A673 (cell line): ENCODE data around the gene PCLO. TPM values are rescaled to one million over a fixed set of nuclear protein-coding genes. Genes with fewer than 3 reads are reported as not detected.

ENCODE experiments used
- BruUV-seq: library from RNA; stranded (reverse); fragments of 400-500 nt; replicated peaks from 2 replicates; lab custom pipeline; 2021; lab: Mats Ljungman, UMichigan
- CTCF ChIA-PET: fragments of 300-600 bp; sonication (Branson Sonifier 250); formaldehyde crosslinking; loops from one replicate; lab custom pipeline; 2022; ENCODE audit warnings: antibody characterized with exemption; lab: Charles Lee
- POLR2A ChIA-PET: fragments of 300-600 bp; sonication (Branson Sonifier 250); formaldehyde crosslinking; loops from one replicate; lab custom pipeline; 2022; ENCODE audit warnings: antibody characterized with exemption; ENCODE audit not compliant: low non-redundant PET; lab: Charles Lee
- DNase-seq: peaks from one replicate; pipeline ENCODE4 v3.0.0-alpha.2; 2015; ENCODE audit warnings: low spot score
- H3K27ac ChIP-seq: fragments of 200-600 bp; sonication (generic); 2 replicates; pipeline ENCODE4 v1.5.1; 2016; ENCODE audit warnings: mixed run types, low read depth, mild to moderate bottlenecking, mixed read lengths, antibody characterized with exemption, low read length; ENCODE audit not compliant: poor library complexity, severe bottlenecking
- H3K27me3 ChIP-seq: fragments of 200-600 bp; sonication (generic); replicated peaks from 2 replicates; pipeline ENCODE4 v1.6.1; 2017; ENCODE audit warnings: mixed run types, low read depth, mild to moderate bottlenecking, mixed read lengths, antibody characterized with exemption, low read length; ENCODE audit not compliant: insufficient read depth, poor library complexity
- H3K36me3 ChIP-seq: fragments of 200-600 bp; sonication (generic); 2 replicates; pipeline ENCODE4 v1.6.1; 2016; ENCODE audit warnings: mixed run types, mild to moderate bottlenecking, mixed read lengths, antibody characterized with exemption, low read length; ENCODE audit not compliant: insufficient read depth, poor library complexity, severe bottlenecking
- H3K4me1 ChIP-seq: fragments of 200-600 bp; sonication (generic); 2 replicates; pipeline ENCODE4 v1.6.1; 2017; ENCODE audit warnings: mixed run types, mild to moderate bottlenecking, mixed read lengths, antibody characterized with exemption, low read length; ENCODE audit not compliant: insufficient read depth, poor library complexity, severe bottlenecking
- H3K4me3 ChIP-seq: fragments of 200-600 bp; sonication (generic); 2 replicates; pipeline ENCODE4 v1.5.1; 2016; ENCODE audit warnings: low read depth, mixed run types, mild to moderate bottlenecking, mixed read lengths, low read length; ENCODE audit not compliant: poor library complexity, severe bottlenecking
- H3K9me3 ChIP-seq: fragments of 200-600 bp; sonication (generic); 2 replicates; pipeline ENCODE4 v1.6.1; 2016; ENCODE audit warnings: mixed run types, low read depth, mild to moderate bottlenecking, mixed read lengths, antibody characterized with exemption, low read length; ENCODE audit not compliant: poor library complexity, severe bottlenecking
- EZH2 ChIP-seq: fragments of 200-600 bp; sonication (generic); IDR thresholded peaks from 2 replicates; pipeline ENCODE4 v1.6.1; 2017; ENCODE audit warnings: borderline replicate concordance, low read depth, mild to moderate bottlenecking, mixed read lengths, antibody characterized with exemption, low read length; ENCODE audit not compliant: poor library complexity, severe bottlenecking
- intact Hi-C: fragments of 100-400 bp; cut with micrococcal nuclease; formaldehyde crosslinking; loops from one replicate; pipeline ENCODE4 v1.10.0; 2022; ENCODE audit not compliant: unreplicated experiment
- total RNA-seq: library from RNA; stranded (reverse); gene quantifications from 2 replicates; pipeline ENCODE4 v1.2.3, GENCODE V29; 2021
- TF ChIP-seq, protein P1 (sequence below): fragments of 300-800, 200-600 bp; sonication (generic); conservative IDR thresholded peaks from 2 replicates; pipeline ENCODE4 v1.5.1; 2017; ENCODE audit warnings: low read depth, mild to moderate bottlenecking, antibody characterized with exemption, low read length, moderate library complexity, mixed read lengths

The PCLO gene
- total RNA-seq, 1 experiment from 2014 or later, result 2.1 TPM

DNA sequence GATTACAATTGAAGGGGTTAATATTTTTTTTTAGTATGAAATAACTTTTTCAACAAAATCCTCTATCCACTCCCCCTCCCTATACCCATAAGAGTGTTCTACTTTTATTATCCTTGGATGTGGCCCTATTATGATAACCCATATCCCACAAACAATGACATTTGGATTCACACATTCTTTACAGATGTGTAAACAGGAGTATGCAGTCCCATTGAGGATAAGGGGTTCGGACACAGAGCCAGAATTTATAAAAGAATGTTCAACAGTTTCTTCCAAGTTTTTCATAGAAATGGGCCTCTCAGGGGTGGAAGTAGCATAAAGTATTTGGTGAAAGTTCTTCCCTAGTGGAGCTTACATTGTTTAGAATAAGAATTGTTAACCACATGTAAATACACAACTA is 16.1 kb upstream of the PCLO start:
- ChIA-PET POLR2A (no interaction called here), CTCF (no interaction called here)
- H3K36me3 ChIP-seq, result no peaks in the 10 kb centered on the region
- H3K9me3 ChIP-seq, result no peaks in the 10 kb centered on the region
- TF ChIP-seq, protein P1, sequence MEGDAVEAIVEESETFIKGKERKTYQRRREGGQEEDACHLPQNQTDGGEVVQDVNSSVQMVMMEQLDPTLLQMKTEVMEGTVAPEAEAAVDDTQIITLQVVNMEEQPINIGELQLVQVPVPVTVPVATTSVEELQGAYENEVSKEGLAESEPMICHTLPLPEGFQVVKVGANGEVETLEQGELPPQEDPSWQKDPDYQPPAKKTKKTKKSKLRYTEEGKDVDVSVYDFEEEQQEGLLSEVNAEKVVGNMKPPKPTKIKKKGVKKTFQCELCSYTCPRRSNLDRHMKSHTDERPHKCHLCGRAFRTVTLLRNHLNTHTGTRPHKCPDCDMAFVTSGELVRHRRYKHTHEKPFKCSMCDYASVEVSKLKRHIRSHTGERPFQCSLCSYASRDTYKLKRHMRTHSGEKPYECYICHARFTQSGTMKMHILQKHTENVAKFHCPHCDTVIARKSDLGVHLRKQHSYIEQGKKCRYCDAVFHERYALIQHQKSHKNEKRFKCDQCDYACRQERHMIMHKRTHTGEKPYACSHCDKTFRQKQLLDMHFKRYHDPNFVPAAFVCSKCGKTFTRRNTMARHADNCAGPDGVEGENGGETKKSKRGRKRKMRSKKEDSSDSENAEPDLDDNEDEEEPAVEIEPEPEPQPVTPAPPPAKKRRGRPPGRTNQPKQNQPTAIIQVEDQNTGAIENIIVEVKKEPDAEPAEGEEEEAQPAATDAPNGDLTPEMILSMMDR, result no peak
- no peak for TF ChIP-seq EZH2
- H3K4me3 ChIP-seq, result no peak overlapping the region
- no TSS peak for BruUV-seq
- no peaks in the 10 kb centered on the region for H3K4me1 ChIP-seq
- intact Hi-C loops, result no loop called here
- H3K27me3 ChIP-seq, result no peaks in the 10 kb centered on the region
- no peak for DNase-seq
- H3K27ac ChIP-seq, result no peak overlapping the region

DNA sequence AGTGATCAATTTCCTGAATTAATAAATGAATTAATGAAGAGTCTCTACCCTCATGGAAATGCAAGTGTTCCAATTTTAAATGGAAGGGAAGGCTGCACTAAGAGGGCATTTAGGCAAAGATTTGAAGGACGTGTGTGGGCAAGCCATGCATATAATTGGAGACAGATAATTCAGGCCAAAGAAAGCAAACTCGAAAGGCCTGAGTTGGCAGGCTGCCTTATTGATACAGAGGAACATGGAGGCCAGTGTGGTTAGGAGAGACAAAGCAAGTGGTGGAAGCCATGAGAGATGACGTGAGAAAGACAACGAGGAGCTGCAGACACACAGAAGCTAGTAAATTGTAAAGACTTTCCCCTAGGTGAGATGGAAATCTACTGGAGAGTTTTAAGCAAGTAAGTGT is 15.4 kb upstream of the PCLO start:
- H3K4me1 ChIP-seq, result no peaks in the 10 kb centered on the region
- H3K27ac ChIP-seq, result no peak overlapping the region
- H3K27me3 ChIP-seq, result no peaks in the 10 kb centered on the region
- no TSS peak for BruUV-seq
- H3K9me3 ChIP-seq, result no peaks in the 10 kb centered on the region
- no peak overlapping the region for H3K4me3 ChIP-seq
- ChIA-PET CTCF (no interaction called here), POLR2A (no interaction called here)
- TF ChIP-seq, protein P1, result no peak
- no peak for TF ChIP-seq EZH2
- no peak for DNase-seq
- intact Hi-C loops, result no loop called here
- no peaks in the 10 kb centered on the region for H3K36me3 ChIP-seq

DNA sequence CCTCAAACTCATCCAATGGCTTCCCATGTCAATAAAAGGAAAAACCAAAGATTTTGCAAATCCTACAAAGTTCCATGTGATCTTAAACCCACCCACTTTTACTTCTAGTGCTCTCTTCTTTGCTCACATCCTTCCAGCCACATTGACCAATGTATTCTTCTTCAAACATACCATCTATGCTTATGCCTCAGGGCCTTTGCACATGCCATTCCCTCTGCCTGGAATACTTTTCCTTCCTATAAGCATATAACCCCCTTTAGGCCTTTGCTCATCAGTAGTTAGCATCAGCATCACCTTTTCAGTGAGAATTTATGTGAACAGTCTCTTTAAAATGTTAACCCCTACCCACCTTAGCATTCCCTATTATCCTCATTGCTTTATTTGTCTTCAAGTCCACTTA is 11.0 kb upstream of the PCLO start:
- ChIA-PET CTCF (no interaction called here), POLR2A (no interaction called here)
- Histone ChIP-seq H3K27me3 (no peaks in the 10 kb centered on the region), H3K27ac (no peak overlapping the region), H3K4me3 (no peak overlapping the region), H3K9me3 (no peaks in the 10 kb centered on the region), H3K36me3 (no peaks in the 10 kb centered on the region), H3K4me1 (no peaks in the 10 kb centered on the region)
- intact Hi-C loops, result no loop called here
- TF ChIP-seq, protein P1, result no peak
- TF ChIP-seq EZH2, result no peak
- no TSS peak for BruUV-seq
- DNase-seq, result no peak
